GM19240 (cell line): ENCODE data around the gene NLGN1.

Experiments used
- DNase-seq: peaks from one replicate; pipeline ENCODE4 v3.0.0; 2011; ENCODE audit warnings: low spot score; ENCODE audit not compliant: insufficient read length

NLGN1 gene

DNA sequence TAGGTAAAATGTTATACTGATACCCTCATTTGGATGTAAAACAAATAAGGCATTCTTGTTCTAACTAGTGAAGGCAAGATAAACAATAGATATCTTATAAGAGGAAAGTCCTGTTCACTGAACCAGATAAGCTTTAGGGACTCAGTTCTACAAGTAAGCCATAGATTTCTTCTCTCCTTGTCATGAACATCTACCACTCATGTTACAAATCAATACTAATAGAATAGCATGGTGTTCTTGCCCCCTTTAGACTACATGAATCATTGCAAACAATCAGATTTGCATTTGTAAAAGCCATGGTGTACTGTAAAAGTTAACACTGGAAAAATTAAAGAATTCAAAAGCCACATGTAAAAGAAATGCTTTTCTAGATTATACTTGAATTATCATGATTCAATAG, 500.1 kb downstream of the NLGN1 start:
- DNase-seq, result no peak

DNA sequence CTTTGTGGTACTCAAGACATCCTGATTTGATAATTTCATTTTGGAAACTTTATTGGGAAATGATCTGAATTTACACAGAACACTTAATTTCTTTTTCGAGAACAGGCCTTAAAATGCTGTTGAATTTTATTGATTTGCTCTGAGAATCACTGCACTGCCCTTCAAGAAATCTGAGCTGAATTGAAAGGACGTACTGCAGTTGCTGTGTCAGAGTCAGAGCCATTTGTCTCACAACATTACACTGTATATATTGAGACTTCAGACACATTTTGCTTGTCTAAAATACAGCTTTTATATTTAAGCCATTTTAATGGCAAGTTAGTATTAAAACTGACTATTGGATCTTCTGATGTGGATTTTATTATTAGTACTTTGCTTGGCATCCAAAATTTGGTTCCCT, 504.1 kb downstream of the NLGN1 start:
- no peak for DNase-seq

DNA sequence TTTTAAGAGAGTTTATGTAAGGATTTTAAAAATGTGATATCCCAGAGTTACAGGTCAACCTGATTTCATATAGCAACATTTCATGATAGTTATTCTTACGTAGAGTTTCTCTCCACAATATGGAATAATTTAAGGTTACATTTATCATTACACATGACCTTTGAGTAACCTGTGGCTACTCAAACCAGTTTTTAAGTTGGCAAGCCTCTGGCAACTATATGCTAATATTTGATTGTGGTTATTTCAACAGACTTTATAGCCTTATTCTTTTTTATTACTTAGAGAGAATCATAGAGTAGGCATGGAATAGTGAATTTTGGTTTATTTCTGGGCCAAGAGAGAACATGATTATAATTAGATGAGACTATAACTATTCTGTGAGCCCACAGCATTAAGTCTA, 504.9 kb downstream of the NLGN1 start:
- DNase-seq, result no peak

DNA sequence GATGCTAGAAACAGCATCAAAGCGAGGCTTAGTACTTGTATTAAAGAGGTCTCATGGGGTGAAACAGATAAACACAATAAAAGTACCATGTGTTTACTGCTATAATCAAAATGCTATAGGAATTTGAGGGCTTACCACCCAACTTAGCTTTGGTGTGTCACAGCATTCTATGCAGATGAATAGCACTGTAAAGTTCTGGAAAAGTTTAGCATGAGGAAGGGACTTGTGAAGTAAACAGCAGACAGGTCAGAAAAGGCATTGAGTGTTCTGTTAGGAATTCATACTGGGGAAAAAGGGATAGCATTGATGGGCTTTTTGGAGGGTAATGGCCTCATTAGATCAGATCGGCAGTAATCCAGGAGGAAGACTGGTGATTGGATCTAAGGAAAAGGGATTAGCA, 505.3 kb downstream of the NLGN1 start:
- no peak for DNase-seq

DNA sequence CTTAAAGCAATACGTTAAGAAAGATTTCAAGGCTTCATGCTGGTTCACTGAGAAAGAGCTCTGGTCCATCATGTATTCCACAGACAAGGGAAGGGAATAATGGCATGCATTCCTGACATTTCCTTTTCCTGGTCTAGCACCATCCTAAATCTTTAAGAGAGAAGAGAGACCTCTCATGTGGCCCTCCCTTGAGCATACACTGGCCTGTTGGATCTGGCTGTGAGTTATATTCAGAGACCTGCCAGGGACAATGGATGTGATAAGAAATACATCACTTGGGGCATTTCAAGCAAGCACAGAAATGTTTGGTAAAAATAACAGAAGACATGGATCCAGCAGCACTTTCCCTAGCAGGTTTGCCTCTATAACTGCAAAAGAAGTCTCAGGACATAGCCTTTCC, 507.8 kb downstream of the NLGN1 start:
- no peak for DNase-seq

DNA sequence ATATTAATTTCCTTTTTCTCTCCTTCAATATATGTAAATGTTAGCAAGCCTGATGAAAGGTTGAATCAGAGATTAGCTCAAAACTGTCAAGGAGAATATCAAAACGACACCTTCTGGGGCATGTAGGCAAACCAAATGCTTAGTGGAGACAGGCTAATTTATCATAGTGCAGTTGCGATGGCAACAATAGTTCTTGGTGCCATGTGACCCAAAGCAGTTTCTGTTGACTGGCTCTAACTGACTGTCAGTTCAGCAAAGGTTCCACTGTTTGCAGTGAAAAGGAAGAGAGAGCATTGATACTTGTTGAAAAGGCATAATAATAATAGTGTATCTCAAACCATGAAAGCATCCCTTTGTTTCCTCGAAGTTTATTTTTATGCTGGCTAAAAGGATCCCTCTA, 513.9 kb downstream of the NLGN1 start:
- DNase-seq, result no peak

DNA sequence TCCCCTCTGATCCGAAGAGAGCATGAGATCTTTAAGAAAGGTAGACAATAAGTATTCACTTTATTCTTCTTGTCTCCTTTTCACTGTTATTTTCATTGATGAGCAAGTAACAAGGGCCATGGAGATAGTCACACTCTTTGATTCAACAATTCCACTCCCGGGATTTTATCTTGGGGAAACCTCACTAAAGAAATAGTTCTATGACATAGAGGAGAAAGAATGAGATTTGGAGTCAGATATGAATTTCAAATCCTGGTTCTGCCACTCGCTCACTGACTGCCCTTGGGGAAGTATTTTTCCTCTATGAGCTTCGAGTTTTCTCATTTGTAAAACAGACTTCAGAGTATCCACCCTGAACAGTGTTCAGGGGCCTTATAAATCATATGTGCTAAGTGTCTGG, 514.6 kb downstream of the NLGN1 start:
- no peak for DNase-seq

DNA sequence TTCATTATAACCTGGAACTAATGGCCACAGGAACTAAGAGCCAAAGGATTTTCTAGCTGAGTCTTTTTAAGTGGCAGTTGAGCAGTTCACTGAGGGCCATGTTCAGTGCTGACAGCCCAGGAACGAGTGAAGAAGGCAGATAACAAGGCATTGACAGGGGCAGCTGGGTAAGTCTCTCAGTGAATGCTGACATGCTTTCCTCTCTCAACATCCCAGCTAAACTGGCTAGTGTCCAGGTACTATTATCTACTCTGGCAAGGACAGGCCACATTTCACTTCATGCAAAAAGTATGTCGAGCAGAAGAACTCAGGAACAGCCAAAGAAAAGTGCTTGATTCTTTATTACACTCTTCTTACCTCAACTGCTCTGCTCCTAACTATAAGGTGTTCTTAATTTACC, 515.9 kb downstream of the NLGN1 start:
- DNase-seq, result no peak

DNA sequence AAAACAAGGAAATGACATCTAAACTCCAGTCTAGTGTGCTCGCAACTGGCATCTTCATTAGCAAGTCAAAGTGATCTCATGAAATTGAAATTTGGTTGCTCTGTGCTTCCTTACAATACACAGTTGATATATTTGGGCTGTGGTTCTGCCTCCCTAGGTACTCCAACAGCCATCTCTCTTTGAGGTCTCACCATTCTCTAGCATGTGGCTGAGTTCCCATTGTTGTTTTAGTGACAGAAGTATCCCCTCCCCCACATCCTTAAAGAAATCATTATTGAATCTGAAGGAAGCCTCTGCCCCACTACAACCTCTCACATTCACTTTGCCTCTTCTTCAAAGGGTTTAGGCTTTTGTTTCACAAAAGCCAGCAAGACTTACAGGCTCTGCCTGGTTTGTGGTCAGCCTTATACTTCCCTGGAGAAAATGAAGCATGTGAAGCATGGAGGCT, 516.5 kb downstream of the NLGN1 start:
- no peak for DNase-seq

DNA sequence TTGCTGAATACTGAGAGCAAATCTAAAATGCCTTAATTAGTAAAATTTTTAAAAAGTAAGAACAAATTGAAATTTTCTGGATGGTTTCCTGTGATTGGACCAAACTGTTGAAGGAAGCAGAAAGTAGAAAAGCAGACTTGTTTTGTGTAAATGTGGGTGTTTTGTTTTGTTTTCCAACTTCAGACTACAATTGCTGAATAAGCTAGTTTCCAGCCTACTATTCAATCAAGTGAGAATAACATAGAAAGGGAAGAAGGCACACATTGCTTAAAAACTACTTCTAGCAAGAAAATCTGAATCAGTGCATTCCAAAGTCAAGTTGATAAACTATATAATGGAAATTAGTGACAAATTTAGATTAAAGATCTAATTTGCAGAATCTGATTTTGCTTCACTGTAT, 519.3 kb downstream of the NLGN1 start:
- no peak for DNase-seq

DNA sequence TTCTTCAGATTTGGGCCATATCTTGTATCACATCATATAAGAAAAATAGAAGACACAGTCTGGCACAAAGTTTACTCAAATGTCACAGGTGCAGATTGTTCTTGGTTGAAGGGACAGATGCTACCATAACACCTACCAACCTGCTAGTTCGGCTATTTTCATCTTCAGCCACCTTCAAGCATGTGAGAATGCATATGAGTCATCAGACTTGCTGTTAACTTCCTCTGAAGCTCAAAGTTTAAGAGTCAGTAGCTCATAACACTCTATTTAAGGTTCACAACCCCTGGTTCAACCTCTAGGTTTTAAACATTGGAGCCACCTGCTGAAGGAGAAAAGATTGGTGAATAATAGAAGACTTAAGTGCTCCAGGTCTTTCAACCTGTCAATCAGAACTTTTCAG, 522.8 kb downstream of the NLGN1 start:
- DNase-seq, result no peak

DNA sequence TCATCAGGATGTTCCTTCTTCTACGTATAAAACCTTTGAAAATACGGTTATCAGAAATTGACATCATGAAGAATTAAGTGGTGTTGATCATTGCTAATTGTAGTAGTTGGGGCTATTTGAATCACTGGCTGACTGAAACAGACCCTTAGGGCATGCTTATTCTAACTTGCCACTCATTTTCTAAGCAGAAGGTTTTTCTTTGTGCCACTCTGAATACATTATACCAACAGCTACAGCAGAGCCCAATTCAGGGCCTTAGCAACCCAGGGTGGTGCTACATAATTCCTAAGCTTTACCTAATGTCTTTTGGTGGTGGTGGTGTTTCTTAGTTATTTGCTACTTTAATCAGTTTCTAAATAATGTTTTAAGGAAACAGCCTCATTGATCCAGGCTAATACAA, 524.2 kb downstream of the NLGN1 start:
- no peak for DNase-seq

DNA sequence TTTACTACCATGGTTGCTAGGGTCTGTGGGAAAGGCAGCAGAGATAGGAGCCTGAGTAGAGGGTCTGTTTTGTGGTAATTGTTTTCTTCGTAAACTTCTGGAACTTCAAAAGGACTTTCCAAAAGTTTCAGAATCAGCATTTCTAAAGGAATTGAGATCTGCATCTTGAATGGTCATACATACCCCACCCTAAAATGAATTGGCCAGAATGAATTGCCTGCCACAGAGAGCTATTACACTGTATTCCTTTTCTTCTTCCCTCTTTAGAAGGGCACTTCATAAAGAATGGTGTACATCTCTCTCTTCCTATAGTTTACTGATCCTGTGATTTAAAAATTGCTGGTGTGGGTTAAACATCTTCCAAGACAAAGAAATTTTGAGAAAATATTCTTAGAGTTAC, 525.7 kb downstream of the NLGN1 start:
- no peak for DNase-seq

DNA sequence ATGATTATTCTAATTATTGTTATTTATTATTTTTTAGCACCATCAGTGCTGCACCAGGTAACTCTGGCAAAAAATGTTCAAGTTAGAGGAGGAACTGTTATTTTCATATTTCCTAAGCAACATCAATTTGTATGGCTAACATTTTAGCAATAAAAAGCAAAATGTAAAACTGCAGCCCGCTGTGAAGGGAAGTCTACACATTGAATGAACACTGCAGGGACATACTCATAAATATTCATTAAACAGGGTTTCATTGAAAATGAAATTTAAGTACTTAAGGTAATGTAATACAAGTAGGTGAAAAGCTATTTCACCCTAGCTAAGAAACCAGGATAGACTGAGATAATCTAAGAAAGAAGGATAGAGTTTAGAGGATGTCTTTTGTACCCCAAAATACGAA, 532.7 kb downstream of the NLGN1 start:
- DNase-seq, result no peak

DNA sequence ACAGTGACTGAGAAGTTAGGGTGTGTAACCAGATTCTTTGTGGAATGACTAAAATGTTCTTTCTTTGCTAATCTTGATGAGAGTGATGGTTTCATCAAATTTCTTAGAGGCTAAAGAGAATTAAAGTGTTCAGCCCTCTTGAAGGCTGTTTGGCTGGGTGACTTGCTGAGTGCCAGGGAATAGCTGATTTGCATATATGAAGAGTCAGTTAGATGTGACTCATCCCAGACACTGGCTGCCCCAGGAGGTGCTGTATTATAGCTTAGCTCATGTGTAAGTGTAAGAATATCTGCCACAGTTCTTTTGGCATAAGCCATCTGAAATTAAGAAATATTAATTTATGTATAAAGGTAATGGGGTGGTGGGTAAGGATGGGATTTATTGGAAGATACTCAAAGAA, 535.1 kb downstream of the NLGN1 start:
- DNase-seq, result no peak

DNA sequence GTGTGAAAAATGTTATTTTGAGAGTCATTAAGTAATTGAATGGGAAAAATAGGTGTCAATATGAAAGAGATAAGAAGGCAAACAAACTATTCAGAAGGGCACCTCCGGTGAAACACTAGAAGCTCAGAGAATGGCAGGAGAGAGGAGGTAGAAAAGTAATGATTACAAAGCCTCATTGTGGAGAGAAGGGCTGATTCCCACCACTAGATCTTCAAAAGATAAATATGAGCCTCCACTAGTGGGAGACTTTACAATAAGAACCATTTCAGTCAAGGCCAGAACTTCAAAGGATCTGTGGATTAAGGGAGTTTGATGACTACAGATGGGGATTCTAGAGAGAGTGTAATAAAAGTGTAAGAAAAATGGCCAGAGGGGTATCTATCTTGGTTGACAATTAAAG, 535.6 kb downstream of the NLGN1 start:
- no peak for DNase-seq

DNA sequence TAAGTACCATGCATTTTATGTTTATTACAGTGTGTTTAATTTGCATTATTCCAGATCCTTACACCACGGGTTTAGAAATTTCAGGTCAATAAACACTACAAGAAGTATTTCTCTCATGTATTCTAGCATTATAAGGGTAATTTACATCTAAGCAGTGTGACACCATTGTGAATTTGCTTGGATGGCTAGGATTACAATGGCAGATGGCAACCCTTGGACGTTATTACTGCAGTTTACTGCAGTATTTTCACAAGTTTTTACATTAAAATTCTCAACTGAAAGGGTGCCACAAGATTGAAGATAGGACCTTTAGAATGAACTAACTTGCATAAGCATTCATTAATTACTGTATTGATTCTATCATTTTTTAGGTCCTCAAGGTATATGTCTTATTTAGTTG, 538.8 kb downstream of the NLGN1 start:
- no peak for DNase-seq

DNA sequence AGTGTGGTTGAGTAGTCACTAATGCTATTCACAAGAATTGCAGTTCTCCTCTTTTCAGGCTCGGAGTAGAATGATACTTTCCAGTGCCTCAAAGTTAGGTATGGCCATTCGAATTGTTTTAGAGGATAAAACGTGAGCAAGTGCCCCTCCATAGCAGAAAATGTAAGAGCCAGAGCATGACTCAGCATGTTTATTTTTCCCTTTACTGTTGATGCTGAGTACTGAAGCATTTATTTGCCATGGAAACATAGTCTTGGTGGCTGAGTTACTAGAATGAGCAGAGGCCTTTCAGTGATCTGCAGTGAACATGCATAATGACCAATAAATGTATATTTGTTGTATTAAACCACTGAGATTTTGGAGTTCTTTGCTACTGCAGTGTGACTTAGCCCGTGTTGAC, 540.6 kb downstream of the NLGN1 start:
- DNase-seq, result no peak

DNA sequence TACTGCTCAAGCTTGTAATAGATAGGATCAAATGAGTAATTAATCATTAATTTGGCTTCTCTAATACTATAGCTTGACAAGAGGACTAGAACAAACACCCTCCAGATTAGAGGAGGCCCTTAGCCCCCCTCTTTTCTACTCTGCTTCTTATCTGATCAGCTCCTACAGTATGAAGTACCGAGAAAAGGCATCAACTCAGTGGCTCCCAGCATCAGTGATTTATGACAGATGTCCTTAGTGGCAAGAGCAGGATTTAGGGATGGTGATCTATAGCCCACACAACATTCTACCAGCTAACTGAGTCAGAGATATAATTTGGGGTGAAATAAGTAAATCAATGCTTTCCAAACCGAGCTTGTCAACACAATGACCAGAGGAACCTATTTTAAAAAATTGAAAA, 541.1 kb downstream of the NLGN1 start:
- DNase-seq, result no peak

DNA sequence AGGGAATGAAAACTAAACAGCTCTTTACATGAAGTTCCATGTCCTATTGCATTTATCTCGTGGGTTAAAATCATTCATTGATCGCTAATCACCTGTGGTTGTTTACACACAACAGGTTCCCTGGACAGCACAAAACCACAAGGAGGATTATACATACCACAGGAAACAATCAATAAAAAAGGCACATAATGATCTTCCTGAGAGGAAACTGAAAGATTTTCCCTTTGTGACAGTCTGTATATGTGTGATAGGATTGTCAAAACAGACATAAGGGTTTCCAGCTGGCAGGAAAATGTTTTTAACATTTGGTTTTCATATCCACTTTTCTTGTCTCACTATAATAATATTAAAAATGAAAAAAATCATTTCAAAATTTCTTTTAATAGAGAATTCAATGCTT, 541.8 kb downstream of the NLGN1 start:
- no peak for DNase-seq

DNA sequence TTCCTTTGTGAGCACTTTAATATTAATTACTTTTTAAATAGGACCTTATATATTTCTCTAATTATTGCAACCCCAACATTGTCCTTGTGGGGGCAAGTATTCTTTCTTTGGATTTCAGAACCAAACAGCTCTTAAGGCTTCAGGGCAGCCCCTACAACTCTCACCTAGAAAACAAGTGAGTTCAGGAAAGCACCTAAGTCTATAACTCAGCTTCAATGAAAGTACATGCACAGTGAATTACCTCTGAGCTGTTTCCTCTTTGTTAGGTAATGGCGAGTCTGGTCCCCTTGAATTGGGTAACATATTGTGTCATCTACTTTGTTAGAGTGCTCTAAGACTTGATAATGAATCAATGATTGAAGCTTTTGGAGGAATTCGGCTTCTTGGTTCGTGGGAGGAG, 545.7 kb downstream of the NLGN1 start:
- DNase-seq, result no peak

DNA sequence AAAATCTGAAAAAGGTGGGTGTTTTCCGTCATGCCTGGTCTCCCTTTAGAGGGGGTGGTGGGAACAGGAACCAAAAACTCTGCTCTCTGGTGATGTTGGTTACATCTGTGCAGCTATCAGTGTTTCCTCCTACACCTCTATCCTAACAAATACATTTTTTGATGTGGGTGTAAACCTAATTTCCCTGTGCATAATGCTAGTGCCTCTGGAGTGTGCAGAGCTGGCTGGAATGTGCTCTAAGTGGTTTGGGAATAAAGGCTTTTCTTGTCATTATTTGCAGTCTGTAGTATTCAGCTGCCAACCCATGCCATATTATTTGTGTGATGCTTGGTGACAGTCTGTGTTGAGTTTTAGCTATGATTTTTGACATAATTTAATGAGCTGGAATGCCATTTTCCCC, 547.6 kb downstream of the NLGN1 start:
- no peak for DNase-seq

DNA sequence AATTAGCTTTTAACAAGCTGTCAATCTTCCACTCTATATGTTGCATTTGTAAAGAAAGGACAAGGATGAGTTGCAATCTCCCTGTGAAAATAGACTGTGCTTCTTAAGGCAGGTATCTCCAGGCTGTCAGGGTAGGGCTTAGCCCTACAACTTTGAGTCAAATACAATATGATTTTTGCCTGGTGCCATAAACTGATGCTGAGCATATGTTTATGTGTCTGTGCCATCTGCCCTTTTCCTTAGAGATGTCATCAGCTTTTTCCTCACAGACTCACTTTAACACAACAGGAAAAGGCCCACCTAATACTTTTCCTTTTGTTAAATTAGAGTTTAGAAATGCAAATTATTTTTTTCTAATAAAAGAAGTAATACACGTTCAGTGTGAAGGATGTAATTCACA, 548.3 kb downstream of the NLGN1 start:
- no peak for DNase-seq

DNA sequence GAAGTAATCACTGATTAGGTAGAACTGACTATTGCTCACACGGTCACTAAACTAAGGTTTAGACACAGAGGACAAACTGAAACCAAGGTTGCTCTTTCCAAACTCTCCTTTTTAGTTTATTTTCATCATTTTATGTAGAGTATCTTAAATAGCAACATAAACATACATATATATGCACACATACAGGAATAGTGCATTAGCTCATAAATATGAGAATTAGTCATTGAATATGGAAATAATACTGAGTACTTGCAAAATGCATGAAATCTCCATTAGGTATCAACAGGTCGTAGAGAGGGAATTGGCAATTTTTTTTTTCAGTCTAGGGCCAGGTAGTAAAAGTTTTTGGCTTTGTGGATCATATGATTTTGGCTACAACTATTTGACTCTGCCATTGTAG, 557.1 kb downstream of the NLGN1 start:
- DNase-seq, result no peak

DNA sequence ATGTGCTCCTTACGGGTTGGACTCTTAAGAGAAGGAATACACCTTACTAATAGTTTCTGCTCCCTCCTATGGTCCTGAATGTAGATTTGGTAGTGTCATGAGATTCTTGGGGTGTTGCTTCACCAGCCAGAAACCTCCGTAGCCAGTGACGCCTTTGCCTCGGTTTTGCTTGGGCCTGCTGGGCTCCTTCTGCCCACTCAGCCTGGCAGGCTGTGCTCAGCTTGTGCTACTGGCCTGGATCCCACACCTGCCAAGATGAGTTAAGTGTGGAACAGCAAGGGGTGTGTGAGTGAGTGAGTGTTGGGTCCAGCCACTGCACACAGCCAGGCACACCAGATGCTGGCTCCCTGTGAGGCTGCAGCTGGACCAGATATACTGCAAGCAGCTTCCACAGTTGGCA, 560.1 kb downstream of the NLGN1 start:
- no peak for DNase-seq
